ENCODE data around the gene ARHGEF33.

Gene ARHGEF33

DNA sequence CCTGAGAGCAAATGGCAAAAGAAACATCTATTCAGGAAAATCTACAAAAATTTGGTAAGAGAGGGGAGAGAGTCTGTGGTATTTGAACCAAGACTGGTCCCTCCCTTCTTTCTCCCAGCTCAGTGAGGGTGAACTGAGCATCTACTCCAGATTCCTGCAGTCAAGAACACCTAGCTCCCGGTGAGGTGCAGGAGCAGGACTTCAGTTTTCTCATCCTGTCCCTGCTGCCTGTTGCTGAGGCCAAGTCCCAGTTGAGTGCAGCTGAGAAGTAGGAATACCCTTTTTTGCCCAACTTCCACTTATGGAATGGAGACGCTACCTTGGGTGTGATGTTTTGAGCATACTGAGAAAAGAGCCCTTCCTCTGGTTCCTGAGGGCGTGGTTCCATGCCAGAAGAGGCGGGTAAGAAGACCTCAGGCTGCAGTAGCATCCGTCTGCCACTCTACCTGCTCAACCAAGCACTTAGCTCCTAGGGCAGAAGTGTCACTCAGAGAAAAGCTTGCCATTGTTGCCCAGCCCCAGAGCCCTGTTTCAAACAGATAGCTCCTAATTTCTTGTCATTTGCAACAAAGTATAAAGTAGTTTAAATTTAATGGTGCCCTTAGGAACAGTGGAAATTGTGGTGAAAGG, 118.3 kb downstream of the ARHGEF33 start:
- in situ Hi-C loops (cut with MboI; ENCODE audit: low sequenced_read_pairs), result no loop called here

DNA sequence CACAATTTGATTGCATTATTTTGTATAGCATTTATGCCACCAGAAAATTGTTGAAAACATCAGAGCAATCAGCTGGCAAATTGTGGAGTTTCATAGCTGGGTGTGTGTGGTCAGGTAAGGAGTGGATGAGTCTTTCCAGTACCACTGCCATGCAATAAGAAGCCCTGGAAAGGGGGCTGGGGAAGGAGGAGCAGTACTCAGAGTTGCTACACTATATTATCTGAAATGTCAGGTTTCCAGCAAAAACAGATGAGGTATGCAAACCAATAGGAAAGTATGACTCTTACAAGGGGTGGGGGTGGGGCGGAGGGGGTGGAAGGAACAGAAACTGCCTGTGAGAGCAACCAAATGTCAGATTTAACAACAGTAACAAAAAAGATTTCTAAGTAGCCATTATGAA, 119.0 kb downstream of the ARHGEF33 start:
- in situ Hi-C loops (cut with MboI; ENCODE audit: low sequenced_read_pairs), result no loop called here

DNA sequence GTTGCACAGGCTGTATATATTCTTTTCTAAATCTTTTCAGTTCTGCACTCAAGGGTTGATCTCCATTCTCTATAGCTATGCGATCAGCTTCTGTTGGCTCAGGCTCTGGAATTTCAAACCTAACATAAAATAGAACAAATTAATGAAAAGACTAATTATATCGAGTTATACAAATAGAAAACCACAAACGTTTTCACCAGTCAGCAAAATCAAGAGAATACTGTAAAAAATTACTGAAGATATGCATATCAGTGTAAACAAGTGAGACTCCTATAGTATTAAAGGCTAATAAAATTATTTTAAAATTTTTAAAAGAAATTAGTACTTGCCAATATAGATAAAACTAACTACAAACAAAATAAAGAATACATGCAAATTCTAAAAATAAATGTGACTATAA, 124.2 kb downstream of the ARHGEF33 start:
- in situ Hi-C loops (cut with MboI; ENCODE audit: low sequenced_read_pairs), result no loop called here

DNA sequence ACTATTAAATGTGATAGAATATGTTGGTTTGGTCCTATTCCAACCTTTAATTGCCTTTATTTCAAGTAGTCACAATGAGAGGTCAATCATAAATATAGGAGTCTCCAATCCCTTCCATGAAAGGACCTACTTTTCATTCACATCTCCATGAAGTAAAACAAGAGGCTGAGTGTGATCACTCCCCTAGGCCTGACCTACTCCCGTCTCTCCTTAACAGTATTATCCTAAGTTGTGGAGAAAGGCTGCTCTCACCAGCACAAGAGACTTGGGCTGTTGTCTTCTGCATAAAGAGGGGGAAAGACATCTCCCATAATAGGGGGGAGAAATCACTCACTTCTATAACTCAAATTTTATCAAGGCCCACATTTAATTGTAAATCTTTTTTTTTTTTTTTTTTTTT, 125.7 kb downstream of the ARHGEF33 start:
- in situ Hi-C loops (cut with MboI; ENCODE audit: low sequenced_read_pairs), result no loop called here

DNA sequence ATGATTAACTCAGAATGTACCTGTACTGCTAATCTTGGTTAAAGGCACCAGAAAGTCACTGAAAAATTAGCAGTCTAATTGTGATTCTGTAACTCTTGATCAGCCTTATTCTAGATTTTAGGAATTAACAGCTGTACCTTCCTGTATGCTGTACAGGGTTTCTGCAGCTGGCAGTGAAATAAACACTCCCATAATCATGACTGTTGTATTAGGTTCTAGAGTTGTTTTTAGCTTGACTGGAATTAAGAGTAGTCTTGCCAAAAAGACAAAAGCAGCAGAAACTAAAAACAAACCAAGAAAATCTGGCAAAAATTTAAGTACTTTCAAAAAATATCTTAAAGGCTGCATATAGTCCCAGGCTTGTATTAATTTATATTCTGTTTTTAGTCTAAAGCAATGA, 127.7 kb downstream of the ARHGEF33 start:
- in situ Hi-C loops (cut with MboI; ENCODE audit: low sequenced_read_pairs), result no loop called here

DNA sequence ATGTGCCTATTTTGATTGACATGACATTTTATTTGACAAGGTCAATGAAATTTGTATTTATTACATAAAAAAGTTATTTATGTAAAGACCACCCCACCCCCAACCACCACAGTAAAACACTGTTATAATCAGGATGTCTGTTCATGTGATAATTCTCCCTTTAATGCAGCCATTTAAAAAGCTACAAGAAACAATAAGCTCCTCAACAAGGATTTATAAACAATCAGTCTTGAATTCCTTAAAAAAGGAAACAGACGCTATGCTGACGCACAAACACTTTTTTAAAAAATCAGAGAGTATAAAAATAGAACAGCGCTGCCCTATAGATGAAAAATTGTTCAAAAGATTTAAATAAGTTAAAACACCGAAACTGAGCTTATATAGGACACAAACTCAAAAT, 129.0 kb downstream of the ARHGEF33 start:
- in situ Hi-C loops (cut with MboI; ENCODE audit: low sequenced_read_pairs), result no loop called here

DNA sequence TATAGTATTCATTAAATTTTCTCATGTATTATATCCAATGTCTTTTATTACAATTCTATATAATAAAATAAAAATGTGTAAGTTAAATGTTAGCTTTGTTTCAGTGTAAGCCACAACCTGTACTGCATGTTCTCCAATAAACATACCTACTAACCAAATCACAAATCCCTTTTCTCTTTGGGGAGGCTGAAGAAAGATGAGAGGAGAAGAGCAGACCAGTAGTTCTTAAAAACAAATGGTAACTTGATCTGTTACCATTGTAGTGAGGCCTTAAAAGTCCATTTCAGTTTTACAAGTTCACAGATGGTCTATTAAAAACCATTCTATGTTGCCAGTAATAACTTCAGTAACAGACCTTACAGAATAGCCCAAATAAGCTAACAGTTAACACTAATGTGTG, 130.7 kb downstream of the ARHGEF33 start:
- in situ Hi-C loops (cut with MboI; ENCODE audit: low sequenced_read_pairs), result no loop called here

DNA sequence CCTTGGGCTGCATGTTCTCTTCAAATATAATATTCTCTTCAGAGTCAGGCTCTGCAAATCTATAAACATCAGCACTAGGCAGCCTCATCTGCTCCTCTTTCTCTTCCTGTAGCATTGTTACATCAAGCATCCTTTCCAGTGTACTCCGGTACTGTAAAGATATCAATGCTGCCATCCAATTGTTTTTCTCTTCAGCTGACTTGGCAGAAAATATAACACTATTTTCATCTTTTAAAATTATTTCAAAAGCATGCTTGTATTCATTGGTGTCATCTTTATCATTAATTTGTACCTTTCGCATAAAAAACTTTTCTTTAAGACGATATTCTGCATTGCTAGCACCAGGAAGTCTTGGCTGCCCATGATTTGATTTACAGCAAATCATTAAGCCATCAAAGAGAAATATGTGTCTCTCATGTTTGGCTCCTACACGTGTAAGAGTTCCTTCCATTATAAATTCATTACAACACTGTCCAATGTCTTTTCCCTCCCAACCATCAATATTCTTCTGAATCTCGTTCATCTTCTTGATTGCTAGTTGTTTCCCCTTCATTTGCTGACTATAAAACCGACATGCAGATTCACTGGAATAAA, 133.1 kb downstream of the ARHGEF33 start:
- in situ Hi-C loops (cut with MboI; ENCODE audit: low sequenced_read_pairs), result no loop called here

DNA sequence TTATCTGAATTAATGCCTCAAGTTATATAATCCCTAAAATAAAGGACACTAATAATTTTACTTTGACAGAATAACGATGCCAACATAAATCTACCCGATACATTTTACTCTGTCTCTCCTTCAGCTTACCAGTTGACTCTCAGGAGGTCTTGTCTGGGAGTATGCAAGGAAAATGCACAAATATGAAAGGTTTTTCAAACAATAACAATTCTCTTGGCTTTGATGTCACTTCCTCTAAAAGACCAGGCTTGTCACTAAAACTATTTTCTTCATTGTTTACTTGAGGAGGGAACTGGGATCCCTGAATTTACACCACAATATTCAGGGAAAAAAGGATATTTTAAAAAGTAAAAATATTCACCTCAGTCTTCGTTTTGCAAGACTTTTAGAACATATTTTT, 134.0 kb downstream of the ARHGEF33 start:
- in situ Hi-C loops (cut with MboI; ENCODE audit: low sequenced_read_pairs), result no loop called here

DNA sequence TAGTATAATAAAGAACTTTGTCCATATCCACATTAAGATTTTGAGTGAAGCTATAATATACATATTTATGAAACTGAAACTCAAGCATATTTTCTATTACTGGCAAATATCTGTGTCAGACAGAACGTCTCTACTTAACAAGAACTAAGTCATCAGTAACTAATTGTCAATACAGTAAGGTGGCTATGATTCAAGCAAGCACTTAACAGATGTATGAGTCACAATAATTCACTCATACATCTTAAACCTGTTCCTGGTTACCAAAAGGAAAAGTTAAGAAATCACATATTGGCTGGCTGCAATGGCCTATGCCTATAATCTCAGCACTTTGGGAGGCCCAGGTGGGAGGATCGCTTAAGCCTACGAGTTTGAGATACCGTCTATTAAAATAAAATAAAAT, 135.2 kb downstream of the ARHGEF33 start:
- in situ Hi-C loops (cut with MboI; ENCODE audit: low sequenced_read_pairs), result no loop called here

Measured in HL-60/S4 treated with retinoic acid at 250 ng/mL for 4 days and 3 days (cell line).